Activated naive CD8-positive, alpha-beta T cell treated with anti-CD3 and anti-CD28 coated beads, Interleukin-2, amount 50 U/mL, for 24 hours (primary cell): ENCODE data around the gene ASIC2.

Experiments
- ATAC-seq: fragments of 150-1000 bp; cut with Tn5 transposase; one replicate; pipeline ENCODE4 v1.10.0; 2021
- DNase-seq: peaks from one replicate; pipeline ENCODE4 v3.0.0; 2021
- H3K27ac Mint-ChIP-seq: one replicate; pipeline ENCODE4 v1.8.0; 2021; ENCODE audit warnings: mild to moderate bottlenecking, mixed read lengths
- H3K27me3 Mint-ChIP-seq: one replicate; pipeline ENCODE4 v1.8.0; 2021; ENCODE audit warnings: mixed read lengths
- H3K36me3 Mint-ChIP-seq: one replicate; pipeline ENCODE4 v1.8.0; 2021; ENCODE audit warnings: low read depth, mixed read lengths
- H3K4me1 Mint-ChIP-seq: one replicate; pipeline ENCODE4 v1.8.0; 2021; ENCODE audit warnings: mixed read lengths
- H3K4me3 Mint-ChIP-seq: one replicate; pipeline ENCODE4 v1.8.0; 2021; ENCODE audit warnings: mild to moderate bottlenecking, moderate library complexity, mixed read lengths
- H3K9me3 Mint-ChIP-seq: one replicate; pipeline ENCODE4 v1.8.0; 2021; ENCODE audit warnings: mixed read lengths

The ASIC2 gene

GRCh38 chr17:33242375-33243124 is 50.5 kb downstream of the ASIC2 start:
- no peaks in the 10 kb centered on the region for H3K36me3 Mint-ChIP-seq
- H3K27ac Mint-ChIP-seq = no peak overlapping the region
- peaks cover 2% of the 10 kb centered on the region for H3K27me3 Mint-ChIP-seq
- DNase-seq = no peak
- no peak overlapping the region for H3K4me3 Mint-ChIP-seq
- ATAC-seq = no peak
- no peaks in the 10 kb centered on the region for H3K4me1 Mint-ChIP-seq
- no peaks in the 10 kb centered on the region for H3K9me3 Mint-ChIP-seq

GRCh38 chr17:33241390-33241789 is 51.7 kb downstream of the ASIC2 start:
- H3K9me3 Mint-ChIP-seq = no peaks in the 10 kb centered on the region
- no peak overlapping the region for H3K27ac Mint-ChIP-seq
- ATAC-seq (no peak), DNase-seq (no peak)
- H3K4me1 Mint-ChIP-seq = no peaks in the 10 kb centered on the region
- no peaks in the 10 kb centered on the region for H3K36me3 Mint-ChIP-seq
- H3K4me3 Mint-ChIP-seq = no peak overlapping the region
- peaks cover 2% of the 10 kb centered on the region for H3K27me3 Mint-ChIP-seq

GRCh38 chr17:33240362-33240761 is 52.7 kb downstream of the ASIC2 start:
- H3K27me3 Mint-ChIP-seq = peaks cover 2% of the 10 kb centered on the region
- no peaks in the 10 kb centered on the region for H3K36me3 Mint-ChIP-seq

GRCh38 chr17:33239702-33240101 is 53.4 kb downstream of the ASIC2 start:
- no peak for DNase-seq
- Mint-ChIP-seq H3K4me3 (no peak overlapping the region), H3K27me3 (peaks cover 4% of the 10 kb centered on the region), H3K4me1 (no peaks in the 10 kb centered on the region), H3K9me3 (no peaks in the 10 kb centered on the region), H3K27ac (no peak overlapping the region), H3K36me3 (no peaks in the 10 kb centered on the region)
- no peak for ATAC-seq

More at GRCh38 chr17:33240362-33240761, 52.7 kb downstream of the ASIC2 start:
- no peak for ATAC-seq
- Mint-ChIP-seq H3K9me3 (no peaks in the 10 kb centered on the region), H3K27ac (no peak overlapping the region), H3K4me1 (no peaks in the 10 kb centered on the region), H3K4me3 (no peak overlapping the region)
- no peak for DNase-seq

GRCh38 chr17:33234930-33235685 is 58.0 kb downstream of the ASIC2 start:
- H3K36me3 Mint-ChIP-seq = no peaks in the 10 kb centered on the region
- H3K4me1 Mint-ChIP-seq = no peaks in the 10 kb centered on the region
- no peaks in the 10 kb centered on the region for H3K9me3 Mint-ChIP-seq
- no peak overlapping the region for H3K27ac Mint-ChIP-seq
- DNase-seq (no peak), ATAC-seq (peak; percentile 22)
- H3K27me3 Mint-ChIP-seq = peaks cover 2% of the 10 kb centered on the region
- no peak overlapping the region for H3K4me3 Mint-ChIP-seq

- Mint-ChIP-seq H3K4me3 (no peak overlapping the region), H3K9me3 (no peaks in the 10 kb centered on the region), H3K27me3 (peaks cover 2% of the 10 kb centered on the region), H3K4me1 (no peaks in the 10 kb centered on the region), H3K36me3 (no peaks in the 10 kb centered on the region), H3K27ac (no peak overlapping the region)
- no peak for DNase-seq
- no peak for ATAC-seq
Observed at GRCh38 chr17:33234233-33234632, 58.9 kb downstream of the ASIC2 start.

- Mint-ChIP-seq H3K9me3 (no peaks in the 10 kb centered on the region), H3K27me3 (peaks cover 2% of the 10 kb centered on the region), H3K27ac (no peak overlapping the region), H3K4me3 (no peak overlapping the region), H3K36me3 (no peaks in the 10 kb centered on the region), H3K4me1 (no peaks in the 10 kb centered on the region)
- DNase-seq (no peak), ATAC-seq (no peak)
Observed at GRCh38 chr17:33233811-33234177, 59.3 kb downstream of the ASIC2 start.

- Mint-ChIP-seq H3K4me3 (no peak overlapping the region), H3K27ac (no peak overlapping the region), H3K4me1 (no peaks in the 10 kb centered on the region), H3K27me3 (no peaks in the 10 kb centered on the region), H3K9me3 (no peaks in the 10 kb centered on the region), H3K36me3 (no peaks in the 10 kb centered on the region)
- DNase-seq (no peak), ATAC-seq (no peak)
Observed at GRCh38 chr17:33229499-33229898, 63.6 kb downstream of the ASIC2 start.

GRCh38 chr17:33229028-33229427 is 64.1 kb downstream of the ASIC2 start:
- H3K27me3 Mint-ChIP-seq = no peaks in the 10 kb centered on the region
- H3K27ac Mint-ChIP-seq = no peak overlapping the region
- H3K4me1 Mint-ChIP-seq = no peaks in the 10 kb centered on the region
- H3K36me3 Mint-ChIP-seq = no peaks in the 10 kb centered on the region
- H3K9me3 Mint-ChIP-seq = no peaks in the 10 kb centered on the region
- no peak for ATAC-seq
- no peak for DNase-seq
- H3K4me3 Mint-ChIP-seq = no peak overlapping the region

- H3K36me3 Mint-ChIP-seq = no peaks in the 10 kb centered on the region
- H3K9me3 Mint-ChIP-seq = no peaks in the 10 kb centered on the region
- DNase-seq (no peak), ATAC-seq (no peak)
- no peaks in the 10 kb centered on the region for H3K4me1 Mint-ChIP-seq
- H3K27me3 Mint-ChIP-seq = no peaks in the 10 kb centered on the region
- H3K27ac Mint-ChIP-seq = no peak overlapping the region
- H3K4me3 Mint-ChIP-seq = no peak overlapping the region
Observed at GRCh38 chr17:33228548-33228947, 64.5 kb downstream of the ASIC2 start.

- Mint-ChIP-seq H3K4me1 (no peaks in the 10 kb centered on the region), H3K9me3 (no peaks in the 10 kb centered on the region), H3K27me3 (no peaks in the 10 kb centered on the region), H3K36me3 (no peaks in the 10 kb centered on the region), H3K27ac (no peak overlapping the region), H3K4me3 (no peak overlapping the region)
- ATAC-seq = no peak
- no peak for DNase-seq
Observed at GRCh38 chr17:33227911-33228310, 65.2 kb downstream of the ASIC2 start.

- DNase-seq (no peak), ATAC-seq (no peak)
- H3K27ac Mint-ChIP-seq = no peak overlapping the region
- H3K9me3 Mint-ChIP-seq = no peaks in the 10 kb centered on the region
- H3K4me1 Mint-ChIP-seq = no peaks in the 10 kb centered on the region
- no peaks in the 10 kb centered on the region for H3K27me3 Mint-ChIP-seq
- no peak overlapping the region for H3K4me3 Mint-ChIP-seq
- H3K36me3 Mint-ChIP-seq = no peaks in the 10 kb centered on the region
Observed at GRCh38 chr17:33225994-33226393, 67.1 kb downstream of the ASIC2 start.

- H3K27me3 Mint-ChIP-seq = no peaks in the 10 kb centered on the region
- H3K27ac Mint-ChIP-seq = no peak overlapping the region
- H3K36me3 Mint-ChIP-seq = no peaks in the 10 kb centered on the region
- no peaks in the 10 kb centered on the region for H3K9me3 Mint-ChIP-seq
- no peak for DNase-seq
- H3K4me3 Mint-ChIP-seq = no peak overlapping the region
- ATAC-seq = no peak
- H3K4me1 Mint-ChIP-seq = no peaks in the 10 kb centered on the region
Observed at GRCh38 chr17:33225509-33225908, 67.6 kb downstream of the ASIC2 start.

GRCh38 chr17:33220036-33220435 is 73.1 kb downstream of the ASIC2 start:
- Mint-ChIP-seq H3K27me3 (peaks cover 2% of the 10 kb centered on the region), H3K36me3 (no peaks in the 10 kb centered on the region), H3K4me1 (no peaks in the 10 kb centered on the region), H3K4me3 (no peak overlapping the region), H3K9me3 (no peaks in the 10 kb centered on the region), H3K27ac (no peak overlapping the region)
- ATAC-seq (no peak), DNase-seq (no peak)
